ENCODE results near the gene CDH12. TPM values are rescaled to one million over a fixed set of nuclear protein-coding genes. Genes with fewer than 3 reads are reported as not detected.

Gene CDH12
- total RNA-seq, 1 experiment from 2014 or later: 0.47 TPM

- DNase-seq (ENCODE audit: low spot score): no peak
Observed at GRCh38 chr5:22764736-22765135, 88.4 kb downstream of the CDH12 start.

DNA sequence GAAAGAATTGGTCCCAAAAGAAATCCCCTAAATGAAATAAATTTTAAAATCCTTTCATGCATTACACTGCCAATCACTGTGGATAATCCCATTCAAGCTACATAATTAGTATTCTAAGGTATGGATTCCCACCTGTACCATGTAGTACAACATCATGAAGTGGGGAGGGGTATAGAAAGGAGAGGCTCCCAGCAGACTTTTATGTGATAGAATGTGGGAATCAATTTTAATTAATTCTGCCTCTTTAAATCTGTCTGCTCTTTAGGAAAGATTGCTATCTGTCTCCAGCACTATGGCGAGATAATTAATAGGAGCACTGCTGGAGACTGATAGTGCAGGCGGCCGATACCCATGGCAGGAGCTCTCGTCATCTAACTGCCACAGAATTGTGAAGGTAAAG is 95.4 kb downstream of the CDH12 start:
- DNase-seq (ENCODE audit: low spot score): no peak

DNA sequence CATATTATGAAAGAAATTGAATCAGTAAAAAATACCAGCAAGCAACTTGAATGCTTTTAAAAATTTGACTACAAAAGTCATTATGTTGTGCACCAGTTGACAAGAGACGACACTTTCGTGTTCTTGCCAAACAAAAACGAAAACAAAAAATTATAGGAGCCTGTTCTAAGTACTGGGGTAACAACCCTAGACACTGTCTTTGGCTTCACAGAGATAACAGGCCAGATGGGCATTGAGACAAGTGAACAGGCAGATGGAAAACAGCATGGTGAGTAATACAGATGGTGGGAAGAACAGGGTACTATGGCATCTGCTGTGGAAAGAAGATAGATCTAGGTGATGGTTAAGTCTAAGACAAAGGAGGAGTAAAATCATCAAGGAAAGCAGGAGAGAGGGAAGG is 99.0 kb downstream of the CDH12 start:
- no peak for DNase-seq (ENCODE audit: low spot score)

DNA sequence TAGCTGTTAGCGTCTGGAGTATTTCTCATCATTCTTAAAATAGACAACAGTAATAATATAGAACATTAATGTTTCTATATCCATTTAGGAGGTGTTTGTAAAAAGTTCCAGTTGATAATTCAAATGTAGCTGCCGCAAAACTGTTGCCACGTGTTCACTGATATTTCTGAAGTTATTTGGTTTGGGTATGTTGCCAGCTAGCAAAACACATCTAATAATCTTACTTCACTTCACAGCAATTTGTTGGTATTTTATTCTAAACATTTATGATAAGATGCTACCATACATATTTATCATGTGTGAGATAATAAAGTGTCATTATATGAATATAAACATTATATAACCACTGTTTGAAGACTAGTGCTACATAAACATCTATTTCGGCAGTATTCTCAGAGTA is 101.6 kb downstream of the CDH12 start:
- no peak for DNase-seq (ENCODE audit: low spot score)

- DNase-seq (ENCODE audit: low spot score): no peak
Observed at GRCh38 chr5:22736443-22737003, 116.6 kb downstream of the CDH12 start.

- DNase-seq (ENCODE audit: low spot score): no peak
Observed at GRCh38 chr5:22734907-22735306, 118.2 kb downstream of the CDH12 start.

DNA sequence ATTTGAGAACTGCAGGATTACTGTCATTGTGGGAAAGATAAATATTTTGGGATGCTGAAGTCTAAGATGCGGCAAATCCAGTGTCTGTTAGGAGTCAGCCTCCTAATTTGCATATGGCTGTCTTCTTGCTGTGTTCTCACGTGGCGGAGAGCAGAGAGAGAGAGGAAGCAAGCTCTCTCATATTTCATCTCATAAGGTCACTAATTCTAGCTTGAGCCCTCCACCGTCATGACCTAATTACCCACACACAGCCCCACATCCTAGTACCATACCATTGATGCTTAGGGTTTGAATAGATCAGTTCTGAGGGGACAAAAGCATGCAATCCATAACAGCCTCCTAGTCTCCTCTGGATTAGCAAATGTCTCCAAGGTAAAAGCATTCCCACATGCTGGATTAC is 124.5 kb downstream of the CDH12 start:
- DNase-seq (ENCODE audit: low spot score): no peak

- no peak for DNase-seq (ENCODE audit: low spot score)
Observed at GRCh38 chr5:22722491-22722890, 130.7 kb downstream of the CDH12 start.

DNA sequence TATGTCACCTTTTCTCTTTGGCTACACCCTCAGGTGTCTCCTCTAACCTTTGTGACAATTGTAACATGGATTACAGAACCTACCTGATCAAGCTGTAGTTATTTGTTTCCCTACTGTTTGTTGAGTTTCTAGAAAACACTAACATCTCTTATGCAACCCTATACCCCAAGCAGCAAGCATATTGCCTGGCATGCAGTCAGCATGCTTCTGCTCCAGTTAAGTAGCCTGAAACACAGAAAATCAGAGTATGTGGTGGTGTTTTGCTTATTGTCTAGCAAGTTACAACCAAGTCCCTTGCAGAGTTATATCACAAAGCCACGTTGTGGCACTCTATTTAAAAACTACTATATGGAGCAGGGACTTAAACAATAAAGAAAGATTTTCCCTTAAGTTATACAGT is 131.1 kb downstream of the CDH12 start:
- no peak for DNase-seq (ENCODE audit: low spot score)

DNA sequence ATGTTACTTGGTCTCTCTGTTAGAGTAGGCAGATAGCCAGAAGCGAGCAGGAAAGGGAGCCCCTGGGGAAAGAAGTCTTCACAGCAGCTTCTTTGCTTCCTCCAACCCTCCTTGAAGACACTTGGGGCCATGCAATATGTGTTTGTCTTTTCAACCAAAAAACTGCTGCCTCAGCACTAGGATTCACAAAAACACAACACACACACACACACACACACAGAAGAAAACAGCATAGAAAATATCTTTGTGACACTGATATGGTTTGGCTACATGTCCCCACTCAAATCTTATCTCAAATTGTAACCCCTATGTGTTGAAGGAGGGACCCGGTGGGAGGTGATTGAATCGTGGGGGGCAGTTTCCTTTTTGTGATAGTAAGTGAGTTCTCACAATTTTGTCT is 133.3 kb downstream of the CDH12 start:
- DNase-seq (ENCODE audit: low spot score): no peak

DNA sequence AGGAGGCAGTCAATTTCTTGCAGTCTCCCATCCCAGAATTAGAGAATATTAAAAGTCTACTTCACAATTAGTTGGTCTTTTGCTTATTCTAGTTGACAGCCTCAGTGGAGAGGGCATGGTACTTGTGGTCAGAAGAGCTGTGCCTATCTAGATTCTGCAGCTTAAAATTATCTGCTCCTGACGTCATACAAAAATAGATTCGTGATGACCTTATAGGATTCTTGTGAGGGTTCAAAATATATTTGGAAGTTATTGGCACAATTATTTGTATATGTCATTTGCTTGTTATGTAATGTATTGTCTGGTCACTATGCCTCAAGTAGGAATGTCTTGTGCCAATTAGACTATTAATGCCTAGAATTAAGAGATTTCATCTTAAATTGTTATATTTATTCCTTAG is 142.5 kb downstream of the CDH12 start:
- DNase-seq (ENCODE audit: low spot score): no peak

DNA sequence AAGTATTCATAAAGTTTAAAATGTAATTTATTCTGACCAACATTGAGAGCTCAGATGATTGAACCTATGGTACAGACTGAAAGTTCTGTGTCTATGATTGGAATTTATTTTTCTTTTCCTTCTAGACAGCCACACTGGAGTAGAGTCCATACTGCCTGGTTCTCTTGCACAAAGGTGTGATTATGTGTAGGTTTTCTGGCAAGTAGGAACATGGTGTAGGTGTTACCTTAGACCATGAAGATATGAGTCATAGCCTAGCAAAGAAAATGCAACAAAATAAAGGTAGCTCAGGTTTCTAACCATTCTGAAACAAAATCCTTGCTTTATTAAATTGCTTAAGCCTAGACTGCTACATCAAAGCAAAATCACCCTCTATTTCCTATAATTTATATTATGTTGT is 143.4 kb downstream of the CDH12 start:
- no peak for DNase-seq (ENCODE audit: low spot score)

DNA sequence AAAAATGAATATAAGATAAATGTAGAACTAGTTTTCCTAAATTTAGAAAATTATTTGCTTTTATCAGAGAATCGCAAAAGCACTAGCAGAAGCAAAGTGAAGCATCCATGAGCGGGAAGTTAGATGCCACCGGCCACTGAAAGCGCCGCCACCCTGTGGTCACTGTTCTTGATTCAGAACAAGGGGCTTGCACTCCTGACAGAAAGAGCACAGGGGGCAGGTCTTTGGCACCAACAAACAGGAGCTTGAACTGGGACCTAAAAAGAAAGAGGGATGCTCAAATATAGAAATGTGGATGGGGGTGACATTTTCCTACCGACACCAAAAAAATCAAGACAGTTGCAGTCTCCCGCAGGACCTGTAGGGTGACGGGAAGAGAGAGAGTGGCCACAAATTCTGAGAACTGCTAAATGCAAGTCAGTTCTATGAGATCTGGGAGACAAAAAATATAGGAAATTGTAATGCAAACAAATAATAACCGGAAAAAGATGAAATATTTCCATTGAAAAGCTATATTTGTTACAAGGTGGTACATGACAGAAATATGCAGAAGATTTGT is 144.3 kb downstream of the CDH12 start:
- no peak for DNase-seq (ENCODE audit: low spot score)

- DNase-seq (ENCODE audit: low spot score): no peak
Observed at GRCh38 chr5:22706901-22707300, 146.2 kb downstream of the CDH12 start.

GRCh38 chr5:22699319-22699718 is 153.8 kb downstream of the CDH12 start:
- DNase-seq (ENCODE audit: low spot score): no peak

GRCh38 chr5:22693121-22693520 is 160.0 kb downstream of the CDH12 start:
- DNase-seq (ENCODE audit: low spot score): no peak

DNA sequence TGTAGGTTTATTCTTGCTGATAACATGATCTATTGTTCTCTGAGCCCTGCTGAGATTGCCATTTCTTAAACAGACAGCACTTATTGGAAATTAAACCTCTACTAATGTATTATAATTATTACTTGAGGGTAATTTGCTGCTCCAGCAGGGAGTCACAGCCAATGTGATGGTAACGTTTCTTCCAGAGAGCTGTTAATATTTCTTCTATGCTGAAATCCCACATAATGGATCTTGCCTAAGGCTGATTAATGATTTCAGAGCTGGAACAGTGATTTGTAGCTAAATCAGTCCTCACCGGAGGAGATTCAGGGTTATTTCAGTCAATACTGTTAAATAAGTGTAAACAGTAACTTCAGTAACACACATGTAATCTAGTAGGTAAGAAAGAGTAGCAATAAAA is 170.1 kb downstream of the CDH12 start:
- no peak for DNase-seq (ENCODE audit: low spot score)

DNA sequence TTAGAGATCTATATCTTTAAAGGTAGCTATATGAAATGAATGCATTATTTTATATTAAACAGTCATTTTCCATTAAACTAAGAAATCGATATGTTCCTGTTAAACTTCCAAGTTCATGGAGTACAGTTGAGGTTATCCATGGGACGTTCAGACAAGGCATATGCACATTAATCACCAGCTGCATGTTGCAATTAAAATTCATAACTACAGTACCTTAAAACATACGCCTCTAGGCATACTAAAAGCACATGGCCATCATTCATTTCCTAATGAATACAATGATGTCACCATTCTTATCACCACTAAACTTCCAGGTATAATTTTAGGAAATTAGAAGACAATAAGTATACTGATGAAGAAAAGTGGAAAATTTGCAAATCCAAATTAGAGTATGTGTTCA is 174.3 kb downstream of the CDH12 start:
- DNase-seq (ENCODE audit: low spot score): no peak

- DNase-seq (ENCODE audit: low spot score): no peak
Observed at GRCh38 chr5:22673131-22673530, 180.0 kb downstream of the CDH12 start.

DNA sequence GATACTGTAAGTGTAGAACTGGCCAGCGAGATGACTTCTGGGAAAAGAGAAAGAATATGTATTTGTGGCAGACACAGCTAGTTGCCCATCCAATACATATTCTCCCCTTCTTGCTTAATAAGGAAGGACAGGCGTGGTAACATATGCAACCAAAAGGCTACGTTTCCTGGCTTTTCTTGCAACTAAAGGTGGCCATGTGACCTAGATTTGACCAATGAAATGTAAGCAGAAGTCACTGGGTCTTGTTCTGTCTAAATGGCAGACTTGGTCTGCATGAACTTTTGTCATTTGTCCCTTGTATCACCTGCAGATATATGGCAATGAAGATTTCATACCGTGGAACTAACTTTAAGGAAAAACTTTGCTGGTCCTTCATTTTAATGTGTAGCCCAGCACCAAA is 183.8 kb downstream of the CDH12 start:
- no peak for DNase-seq (ENCODE audit: low spot score)

DNA sequence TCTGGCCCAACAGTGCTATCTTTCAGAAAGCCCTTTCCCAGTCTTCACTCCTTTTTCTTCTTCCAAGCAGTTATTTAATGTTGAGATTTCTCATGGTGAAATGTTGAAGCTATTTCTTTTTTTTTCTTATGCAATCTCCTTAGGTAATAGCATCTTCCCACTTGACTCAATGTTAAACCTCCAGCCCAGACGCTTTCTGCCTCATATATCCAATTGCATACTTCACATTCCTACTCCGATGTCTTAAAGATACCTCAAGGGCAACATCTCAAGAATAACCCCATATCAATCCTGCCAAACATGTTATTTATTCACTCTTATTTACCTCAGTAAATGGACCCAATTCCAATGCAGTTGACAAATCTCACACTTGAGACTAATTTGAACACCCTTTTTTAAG is 187.3 kb downstream of the CDH12 start:
- DNase-seq (ENCODE audit: low spot score): no peak

- no peak for DNase-seq (ENCODE audit: low spot score)
Observed at GRCh38 chr5:22663134-22663533, 190.0 kb downstream of the CDH12 start.

- DNase-seq (ENCODE audit: low spot score): no peak
Observed at GRCh38 chr5:22662391-22662790, 190.8 kb downstream of the CDH12 start.

DNA sequence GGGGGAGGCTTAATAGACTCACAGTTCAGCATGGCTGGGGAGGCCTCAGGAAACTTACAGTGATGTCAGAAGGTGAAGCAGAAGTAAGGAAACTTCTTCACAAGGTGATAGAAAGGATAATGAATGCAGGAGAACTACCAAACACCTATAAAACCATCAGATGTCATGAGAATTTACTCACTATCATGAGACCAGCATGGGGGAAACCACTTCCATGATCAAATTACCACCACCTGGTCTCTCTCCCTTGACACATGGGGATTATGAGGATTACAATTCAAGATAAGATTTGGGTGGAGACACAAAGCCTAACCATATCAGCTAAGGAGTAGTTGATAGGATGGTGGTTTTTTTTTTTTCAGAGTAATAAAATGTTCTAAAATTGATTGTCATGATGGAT is 201.8 kb downstream of the CDH12 start:
- DNase-seq (ENCODE audit: low spot score): no peak
